GM21528 (cell line): ENCODE measurements around the gene MYCBPAP.

Experiments used
- ATAC-seq: cut with Tn5 transposase; IDR thresholded peaks from one replicate; pipeline ENCODE4 v1.9.1; 2021; ENCODE audit warnings: mild to moderate bottlenecking, moderate library complexity; ENCODE audit not compliant: unreplicated experiment, low FRiP score

The MYCBPAP gene

GRCh38 chr17:50535407-50535806 lies 27.2 kb downstream of the MYCBPAP start:
- no peak for ATAC-seq

DNA sequence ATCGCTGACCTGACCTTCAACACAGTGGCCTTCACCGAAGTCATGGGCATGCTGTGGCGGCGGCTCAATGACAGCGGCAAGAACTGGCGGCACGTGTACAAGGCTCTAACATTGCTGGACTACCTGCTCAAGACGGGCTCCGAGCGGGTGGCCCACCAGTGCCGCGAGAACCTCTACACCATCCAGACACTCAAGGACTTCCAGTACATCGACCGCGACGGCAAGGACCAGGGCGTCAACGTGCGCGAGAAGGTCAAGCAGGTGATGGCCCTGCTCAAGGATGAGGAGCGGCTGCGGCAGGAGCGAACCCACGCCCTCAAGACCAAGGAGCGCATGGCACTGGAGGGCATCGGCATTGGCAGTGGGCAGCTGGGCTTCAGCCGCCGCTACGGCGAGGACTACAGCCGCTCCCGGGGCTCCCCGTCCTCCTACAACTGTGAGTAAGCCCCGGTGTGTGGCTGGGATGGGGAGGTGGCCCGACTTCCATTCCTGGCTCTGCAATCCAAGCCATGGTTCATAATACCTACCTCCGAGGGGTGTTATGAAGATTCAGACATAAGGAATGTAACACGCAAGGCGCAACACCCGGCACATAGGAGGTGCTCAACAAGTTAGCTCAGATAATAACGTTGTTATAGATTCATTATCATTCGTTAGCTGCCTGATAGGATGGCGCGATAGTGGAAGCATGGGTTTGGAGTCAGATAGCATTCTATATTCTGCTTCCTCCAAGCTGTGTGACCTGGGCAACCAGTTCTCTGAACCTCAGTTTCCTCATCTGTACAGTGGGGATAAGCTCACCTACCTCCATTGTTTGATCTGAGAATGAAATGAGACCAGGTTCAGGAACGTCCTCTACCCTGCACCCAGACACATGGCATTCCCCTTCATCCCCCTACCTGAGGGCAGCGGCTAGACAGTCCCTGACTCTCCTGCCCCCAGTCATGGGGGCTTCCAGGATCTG lies 28.7 kb downstream of the MYCBPAP start:
- no peak for ATAC-seq

DNA sequence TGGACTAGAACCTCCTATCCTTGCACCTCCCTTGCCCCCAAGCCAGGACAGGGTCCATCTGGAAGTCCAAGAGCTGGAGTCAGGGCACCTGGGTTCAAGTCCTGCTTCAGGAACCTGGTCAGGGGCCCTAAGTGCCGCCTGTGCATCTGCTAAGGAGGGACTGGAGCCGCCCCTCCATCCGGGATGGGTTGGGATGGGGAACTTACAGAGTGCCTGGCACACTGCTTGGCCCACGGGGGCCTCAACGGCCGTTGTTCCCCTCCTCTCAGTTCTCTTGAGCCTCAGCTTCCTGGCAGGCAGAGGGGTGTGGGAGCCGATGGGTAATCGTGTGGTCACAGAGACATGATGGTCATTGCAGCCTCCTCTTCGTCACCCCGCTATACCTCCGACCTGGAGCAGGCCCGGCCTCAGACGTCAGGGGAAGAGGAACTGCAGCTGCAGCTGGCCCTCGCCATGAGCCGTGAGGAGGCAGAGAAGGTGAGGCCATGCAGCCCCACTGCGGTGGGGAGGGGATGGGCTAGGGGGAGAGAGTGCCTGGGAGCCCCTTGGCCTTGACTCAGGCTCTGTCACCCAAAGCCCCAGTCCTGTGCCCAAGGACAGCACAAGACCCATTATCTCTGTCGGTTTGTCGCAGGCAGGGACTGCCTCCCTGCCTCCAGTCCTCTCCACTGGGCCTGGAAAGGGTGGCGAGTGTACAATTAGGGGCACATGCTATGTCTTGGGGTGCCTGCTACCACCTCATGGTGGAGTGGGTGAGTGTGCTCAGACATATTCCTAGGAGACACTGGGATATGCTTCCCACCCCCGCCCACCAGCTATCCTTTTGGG lies 29.7 kb downstream of the MYCBPAP start:
- no peak for ATAC-seq

GRCh38 chr17:50538549-50539410 lies 30.5 kb downstream of the MYCBPAP start:
- ATAC-seq = no peak

GRCh38 chr17:50539762-50540559 lies 31.7 kb downstream of the MYCBPAP start:
- ATAC-seq = no peak

DNA sequence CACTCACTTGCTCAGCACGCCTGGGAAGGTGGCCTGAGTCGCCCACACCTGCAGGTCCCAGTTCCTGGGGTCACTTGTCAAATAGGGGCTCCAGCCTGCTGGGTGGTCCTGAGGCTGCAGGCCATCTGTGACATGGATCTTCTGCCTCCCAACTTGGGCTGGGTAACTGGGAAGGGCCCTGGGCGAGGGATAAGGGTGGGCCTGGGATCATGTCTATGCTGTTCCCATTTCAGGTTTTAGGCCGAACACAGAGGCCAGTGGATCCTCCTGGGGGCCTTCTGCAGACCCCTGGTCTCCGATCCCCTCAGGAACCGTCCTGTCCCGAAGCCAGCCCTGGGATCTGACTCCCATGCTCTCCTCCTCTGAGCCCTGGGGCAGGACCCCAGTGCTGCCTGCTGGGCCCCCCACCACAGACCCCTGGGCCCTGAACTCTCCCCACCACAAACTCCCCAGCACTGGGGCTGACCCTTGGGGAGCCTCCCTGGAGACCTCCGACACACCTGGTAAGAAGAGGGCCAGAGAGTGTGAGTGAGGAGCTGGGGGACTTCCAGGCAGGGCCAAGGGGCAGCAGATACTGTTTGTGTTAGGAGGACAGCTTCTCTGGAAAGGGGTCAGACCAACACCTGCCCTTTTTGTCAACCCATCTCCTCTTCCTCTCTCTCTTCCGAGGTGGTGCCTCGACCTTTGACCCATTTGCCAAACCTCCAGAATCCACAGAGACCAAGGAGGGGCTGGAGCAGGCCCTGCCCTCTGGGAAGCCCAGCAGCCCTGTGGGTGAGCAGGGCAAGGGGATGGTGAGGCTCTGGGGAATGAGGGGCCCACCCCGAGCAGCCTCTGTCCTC lies 32.5 kb downstream of the MYCBPAP start:
- ATAC-seq = no peak

GRCh38 chr17:50541402-50541715 lies 33.1 kb downstream of the MYCBPAP start:
- no peak for ATAC-seq

- ATAC-seq = peak; percentile 66
Observed at GRCh38 chr17:50541716-50542688, 33.8 kb downstream of the MYCBPAP start.

DNA sequence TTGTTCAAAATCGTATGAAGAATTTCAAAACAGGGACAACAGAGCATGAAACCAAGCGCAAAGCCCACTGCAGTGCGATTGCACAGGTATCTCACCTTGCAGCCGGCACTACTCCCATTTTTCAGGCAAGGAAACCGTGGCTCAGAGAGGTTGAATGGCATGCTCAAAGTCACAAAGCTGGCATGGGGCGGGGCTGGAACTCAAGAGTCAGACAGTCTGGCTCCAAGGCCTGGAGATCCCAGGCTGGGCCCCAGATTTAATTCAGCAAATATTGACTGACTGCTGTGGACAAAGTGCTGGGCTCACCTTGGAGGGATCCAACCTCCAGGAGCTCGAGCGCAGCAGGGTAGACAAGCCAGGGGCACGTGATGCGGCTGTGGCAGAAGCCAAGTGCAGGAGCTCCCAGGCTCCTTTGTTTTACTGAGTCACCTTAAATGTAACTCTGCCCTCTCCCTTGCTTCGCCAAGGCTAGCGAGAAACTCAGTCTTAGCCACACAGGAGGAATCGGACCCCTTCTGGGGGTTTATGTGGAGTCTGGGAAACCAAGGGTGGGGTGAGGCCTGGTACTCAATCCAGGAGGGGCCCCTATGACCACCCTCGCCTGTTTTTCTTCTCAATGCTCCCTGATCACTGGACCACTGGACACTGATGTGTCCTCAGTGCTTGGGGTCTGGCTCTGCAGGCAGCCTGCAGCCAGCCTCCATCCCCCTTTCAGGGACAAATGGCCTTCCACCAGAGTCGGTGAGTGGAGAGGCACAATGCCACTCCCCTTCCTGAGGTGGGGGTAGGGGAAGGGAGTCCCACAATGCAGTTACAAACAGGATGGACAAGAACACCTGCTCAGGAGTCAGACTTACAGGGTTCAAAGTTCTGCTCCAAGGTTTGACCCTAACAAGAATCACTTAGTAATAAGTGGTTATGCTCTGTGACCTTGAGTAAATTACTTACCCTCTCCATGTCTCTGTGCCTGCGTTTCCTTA lies 34.8 kb downstream of the MYCBPAP start:
- no peak for ATAC-seq

GRCh38 chr17:50544516-50544915 lies 36.3 kb downstream of the MYCBPAP start:
- ATAC-seq = no peak

- ATAC-seq = no peak
Observed at GRCh38 chr17:50545311-50545710, 37.1 kb downstream of the MYCBPAP start.

DNA sequence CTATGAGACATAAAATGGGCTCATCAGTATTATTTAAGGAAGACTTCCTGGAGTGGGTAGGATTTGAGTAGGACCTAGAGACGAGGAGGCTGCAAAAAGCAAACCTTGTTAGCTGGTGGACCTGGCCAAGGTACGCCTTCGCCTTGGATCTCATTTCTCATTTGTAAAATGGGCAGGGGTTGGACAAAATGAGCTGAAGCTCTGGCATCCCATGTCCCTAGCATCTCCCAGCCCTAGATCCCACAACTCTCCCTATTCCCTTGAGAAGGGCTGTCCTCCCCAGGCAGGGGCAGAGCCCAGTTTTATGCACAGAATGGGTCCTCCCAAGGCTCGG lies 38.4 kb downstream of the MYCBPAP start:
- ATAC-seq = no peak

- ATAC-seq = peak; percentile 62
Observed at GRCh38 chr17:50547035-50547735, 38.9 kb downstream of the MYCBPAP start, which contains the start of gene SPATA20. SPATA20 (plus strand) TSS chr17:50547174; CDS start chr17:50547209, 35 bp downstream.

DNA sequence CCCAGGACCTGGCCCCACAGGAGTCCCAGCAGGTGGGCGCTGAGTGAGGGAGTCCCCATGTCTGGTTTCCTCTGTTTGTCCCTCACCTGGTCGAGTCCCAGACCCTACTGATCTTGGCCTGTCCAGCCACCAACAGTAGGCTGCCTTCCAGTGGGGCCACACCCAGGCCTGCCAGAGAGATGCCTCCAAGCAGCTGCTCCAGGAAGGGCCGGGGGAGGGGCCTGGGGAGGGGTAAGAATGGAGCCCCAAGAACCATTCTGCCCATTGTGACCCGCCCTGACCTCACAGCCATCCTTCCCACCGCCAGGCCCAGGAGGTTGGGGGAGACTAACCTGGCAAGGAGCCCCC lies 39.5 kb downstream of the MYCBPAP start:
- ATAC-seq = no peak

DNA sequence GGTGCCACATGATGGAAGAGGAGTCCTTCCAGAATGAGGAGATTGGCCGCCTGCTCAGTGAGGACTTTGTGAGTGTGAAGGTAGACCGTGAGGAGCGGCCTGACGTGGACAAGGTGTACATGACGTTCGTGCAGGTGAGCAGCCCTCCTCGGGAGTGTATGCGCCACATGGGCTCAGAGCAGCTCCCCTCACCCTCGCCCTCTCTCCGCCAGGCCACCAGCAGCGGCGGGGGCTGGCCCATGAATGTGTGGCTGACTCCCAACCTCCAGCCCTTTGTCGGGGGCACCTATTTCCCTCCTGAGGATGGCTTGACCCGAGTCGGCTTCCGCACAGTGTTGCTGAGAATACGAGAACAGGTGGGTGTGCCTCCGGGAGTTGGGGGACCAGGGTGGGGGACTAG lies 40.6 kb downstream of the MYCBPAP start:
- ATAC-seq = no peak

GRCh38 chr17:50549256-50549941 lies 41.2 kb downstream of the MYCBPAP start:
- ATAC-seq = no peak
